ENCODE data around the gene TNFRSF13B. TPM values are rescaled to one million over a fixed set of nuclear protein-coding genes. Genes with fewer than 3 reads are reported as not detected.
"Not testable (repeated sequence)": the region's sequence is repeated elsewhere in the genome, so short reads cannot be mapped to it uniquely, and the experiment has no call there.

TNFRSF13B gene
- total RNA-seq, 1 experiment from 2014 or later: not detected

- Mint-ChIP-seq H3K4me3 (ENCODE audit: unreplicated experiment) (no peak overlapping the region), H3K4me1 (ENCODE audit: insufficient read depth, unreplicated experiment) (peaks cover 12% of the 10 kb centered on the region), H3K9me3 (ENCODE audit: unreplicated experiment) (no peaks in the 10 kb centered on the region), H3K27me3 (ENCODE audit: insufficient read depth, unreplicated experiment) (peaks cover 29% of the 10 kb centered on the region), H3K36me3 (ENCODE audit: insufficient read depth, unreplicated experiment) (no peaks in the 10 kb centered on the region), H3K27ac (ENCODE audit: low read depth, unreplicated experiment) (no peak overlapping the region)
- DNase-seq (ENCODE audit: unreplicated experiment): no peak
- TF ChIP-seq CTCF (IDR thresholded peaks at IDR 0.05; ENCODE audit: unreplicated experiment): no peak
- BruUV-seq (replicated peaks): no TSS peak
- ChIA-PET POLR2A (no interaction called here), CTCF (interaction anchor here (0.6 to 1.0 kb wide), 2 partner anchors 86 to 88 kb away, joined by 4 read pairs; no protein-coding TSS in a partner anchor)
- intact Hi-C loops (cut with micrococcal nuclease): no loop called here
Observed at GRCh38 chr17:16906680-16907079, 65.2 kb downstream of the TNFRSF13B start.

GRCh38 chr17:16905593-16906191, 66.2 kb downstream of the TNFRSF13B start:
- no TSS peak for BruUV-seq (replicated peaks)
- TF ChIP-seq CTCF (IDR thresholded peaks at IDR 0.05; ENCODE audit: unreplicated experiment): no peak
- CTCF ChIA-PET: interaction anchor here (0.7 kb wide), 1 partner anchor 230 kb away, joined by 4 read pairs; no protein-coding TSS in a partner anchor
- no peak overlapping the region for H3K4me3 Mint-ChIP-seq (ENCODE audit: unreplicated experiment)
- POLR2A ChIA-PET: no interaction called here
- H3K36me3 Mint-ChIP-seq (ENCODE audit: insufficient read depth, unreplicated experiment): peaks cover under 1% of the 10 kb centered on the region
- intact Hi-C loops (cut with micrococcal nuclease): no loop called here
- peaks cover 37% of the 10 kb centered on the region for H3K27me3 Mint-ChIP-seq (ENCODE audit: insufficient read depth, unreplicated experiment)
- peak; percentile 59 for DNase-seq (ENCODE audit: unreplicated experiment)
- H3K27ac Mint-ChIP-seq (ENCODE audit: low read depth, unreplicated experiment): no peak overlapping the region
- no peaks in the 10 kb centered on the region for H3K9me3 Mint-ChIP-seq (ENCODE audit: unreplicated experiment)
- H3K4me1 Mint-ChIP-seq (ENCODE audit: insufficient read depth, unreplicated experiment): peaks cover 12% of the 10 kb centered on the region

- H3K36me3 Mint-ChIP-seq (ENCODE audit: insufficient read depth, unreplicated experiment); H3K4me3 Mint-ChIP-seq (ENCODE audit: unreplicated experiment); H3K27ac Mint-ChIP-seq (ENCODE audit: low read depth, unreplicated experiment); CTCF ChIA-PET; DNase-seq (ENCODE audit: unreplicated experiment); H3K9me3 Mint-ChIP-seq (ENCODE audit: unreplicated experiment); POLR2A ChIA-PET; BruUV-seq (replicated peaks); intact Hi-C loops (cut with micrococcal nuclease): not testable (repeated sequence)
- Mint-ChIP-seq H3K4me1 (ENCODE audit: insufficient read depth, unreplicated experiment) (peaks cover 12% of the 10 kb centered on the region), H3K27me3 (ENCODE audit: insufficient read depth, unreplicated experiment) (peaks cover 33% of the 10 kb centered on the region)
Observed at GRCh38 chr17:16903070-16903469, 68.8 kb downstream of the TNFRSF13B start.

GRCh38 chr17:16900288-16900882, 71.5 kb downstream of the TNFRSF13B start:
- BruUV-seq (replicated peaks): no TSS peak
- intact Hi-C loops (cut with micrococcal nuclease): no loop called here

GRCh38 chr17:16897211-16897896, 74.6 kb downstream of the TNFRSF13B start:
- intact Hi-C loops (cut with micrococcal nuclease); BruUV-seq (replicated peaks); POLR2A ChIA-PET; H3K4me1 Mint-ChIP-seq (ENCODE audit: insufficient read depth, unreplicated experiment); DNase-seq (ENCODE audit: unreplicated experiment); CTCF ChIA-PET; H3K36me3 Mint-ChIP-seq (ENCODE audit: insufficient read depth, unreplicated experiment); H3K4me3 Mint-ChIP-seq (ENCODE audit: unreplicated experiment); H3K27ac Mint-ChIP-seq (ENCODE audit: low read depth, unreplicated experiment); H3K9me3 Mint-ChIP-seq (ENCODE audit: unreplicated experiment): not testable (repeated sequence)
- peaks cover 36% of the 10 kb centered on the region for H3K27me3 Mint-ChIP-seq (ENCODE audit: insufficient read depth, unreplicated experiment)

More at GRCh38 chr17:16900288-16900882, 71.5 kb downstream of the TNFRSF13B start:
- Mint-ChIP-seq H3K27ac (ENCODE audit: low read depth, unreplicated experiment) (no peak overlapping the region), H3K4me1 (ENCODE audit: insufficient read depth, unreplicated experiment) (peaks cover 2% of the 10 kb centered on the region), H3K36me3 (ENCODE audit: insufficient read depth, unreplicated experiment) (peaks cover 9% of the 10 kb centered on the region), H3K27me3 (ENCODE audit: insufficient read depth, unreplicated experiment) (peaks cover 41% of the 10 kb centered on the region), H3K9me3 (ENCODE audit: unreplicated experiment) (no peaks in the 10 kb centered on the region), H3K4me3 (ENCODE audit: unreplicated experiment) (no peak overlapping the region)
- no peak for DNase-seq (ENCODE audit: unreplicated experiment)
- CTCF ChIA-PET: interaction anchor here (0.6 kb wide), 1 partner anchor 522 kb away, joined by 3 read pairs; no protein-coding TSS in a partner anchor
- POLR2A ChIA-PET: no interaction called here
- TF ChIP-seq CTCF (IDR thresholded peaks at IDR 0.05; ENCODE audit: unreplicated experiment): no peak

GRCh38 chr17:16896235-16896634, 75.7 kb downstream of the TNFRSF13B start:
- BruUV-seq (replicated peaks); H3K27ac Mint-ChIP-seq (ENCODE audit: low read depth, unreplicated experiment); POLR2A ChIA-PET; H3K36me3 Mint-ChIP-seq (ENCODE audit: insufficient read depth, unreplicated experiment); H3K4me3 Mint-ChIP-seq (ENCODE audit: unreplicated experiment); H3K9me3 Mint-ChIP-seq (ENCODE audit: unreplicated experiment); CTCF ChIA-PET; H3K4me1 Mint-ChIP-seq (ENCODE audit: insufficient read depth, unreplicated experiment); DNase-seq (ENCODE audit: unreplicated experiment); intact Hi-C loops (cut with micrococcal nuclease): not testable (repeated sequence)
- H3K27me3 Mint-ChIP-seq (ENCODE audit: insufficient read depth, unreplicated experiment): peaks cover 25% of the 10 kb centered on the region

GRCh38 chr17:16893527-16893926, 78.4 kb downstream of the TNFRSF13B start:
- H3K4me3 Mint-ChIP-seq (ENCODE audit: unreplicated experiment); H3K27ac Mint-ChIP-seq (ENCODE audit: low read depth, unreplicated experiment); POLR2A ChIA-PET; BruUV-seq (replicated peaks); CTCF ChIA-PET; H3K9me3 Mint-ChIP-seq (ENCODE audit: unreplicated experiment); H3K36me3 Mint-ChIP-seq (ENCODE audit: insufficient read depth, unreplicated experiment); H3K4me1 Mint-ChIP-seq (ENCODE audit: insufficient read depth, unreplicated experiment); intact Hi-C loops (cut with micrococcal nuclease); DNase-seq (ENCODE audit: unreplicated experiment); H3K27me3 Mint-ChIP-seq (ENCODE audit: insufficient read depth, unreplicated experiment): not testable (repeated sequence)
